Vagina (tissue), 2 donors: ENCODE data around the gene LHX8.

Experiments
- CTCF ChIP-seq, 3 experiments: fragments of 450-650 bp in 2 of 3; fragments of 200-600 bp in 1 of 3; sonication (generic) in 1 of 3; IDR thresholded peaks; one replicate each; pipeline ENCODE4 v1.5.1; 2017 to 2019; ENCODE audit warnings: antibody characterized with exemption in 3 of 3, mild to moderate bottlenecking in 2 of 3, moderate library complexity in 2 of 3
- POLR2A ChIP-seq, 2 donors: fragments of 450-650 bp; IDR thresholded peaks; one replicate each; pipeline ENCODE4 v1.6.1; 2017; ENCODE audit warnings: antibody characterized with exemption in 2 of 2, mild to moderate bottlenecking in 2 of 2, moderate library complexity in 2 of 2
- POLR2AphosphoS5 ChIP-seq, 2 donors: sonication (generic); formaldehyde crosslinking; IDR thresholded peaks; one replicate each; pipeline ENCODE4 v1.9.0; 2017; ENCODE audit warnings: antibody characterized with exemption in 2 of 2, mild to moderate bottlenecking in 2 of 2, low read depth in 1 of 2; ENCODE audit not compliant: insufficient read depth in 1 of 2

GRCh38 chr1:75125161-75125726 lies 8.9 kb upstream of the LHX8 start:
- no peak for TF ChIP-seq CTCF (IDR thresholded peaks at IDR 0.05)
- no peak for TF ChIP-seq POLR2A (IDR thresholded peaks at IDR 0.05)
- TF ChIP-seq POLR2AphosphoS5 (IDR thresholded peaks at IDR 0.05; ENCODE audit: insufficient read depth in 1 of 2, low read depth in 1 of 2) = no peak
